Measurements from ENCODE around the gene MEF2B.

MEF2B gene

DNA sequence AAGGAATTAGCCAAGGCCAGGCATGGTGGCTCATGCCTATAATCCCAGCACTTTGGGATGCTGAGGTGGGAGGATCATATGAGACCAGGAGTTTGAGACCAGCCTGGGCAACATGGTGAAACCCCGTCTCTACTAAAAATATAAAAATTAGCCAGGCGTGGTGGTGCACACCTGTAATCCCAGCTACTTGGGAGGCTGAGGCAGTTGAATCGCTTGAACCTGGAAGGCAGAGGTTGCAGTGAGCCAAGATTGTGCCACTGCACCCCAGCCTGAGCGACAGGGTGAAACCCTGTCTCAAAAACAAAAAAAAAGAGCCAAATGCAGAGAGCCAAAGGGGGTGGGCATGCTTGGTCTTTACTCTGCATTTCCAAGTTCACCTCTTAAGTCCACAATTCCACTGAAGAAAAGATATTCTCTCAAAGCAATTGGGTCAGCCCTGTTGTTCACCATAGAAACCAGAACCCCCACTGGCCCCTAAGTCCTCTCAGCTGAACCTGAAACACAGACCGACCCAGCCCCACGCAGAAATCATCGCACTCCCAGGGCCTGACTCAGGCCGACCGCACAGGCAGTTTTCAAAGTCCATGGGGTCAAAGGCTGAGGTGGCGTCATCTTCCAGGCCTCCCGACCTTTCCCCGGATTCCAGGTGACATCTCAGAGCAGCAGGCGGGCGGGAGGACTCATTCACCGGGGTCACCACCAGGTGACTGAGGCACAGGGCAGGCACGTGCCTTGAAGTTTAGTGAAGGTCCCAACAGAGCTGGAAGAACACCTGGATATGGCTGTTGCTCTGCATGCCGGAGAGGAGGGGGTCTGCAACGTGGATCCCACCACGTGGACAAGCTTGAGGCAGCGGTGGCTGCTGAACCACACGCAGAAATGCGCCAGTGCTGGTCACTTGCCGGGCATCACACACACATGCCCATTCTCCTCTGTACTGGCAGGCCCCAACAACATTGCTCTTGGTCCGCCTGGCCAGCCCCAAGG, 73.1 kb downstream of the MEF2B start:
- no peak for DNase-seq

DNA sequence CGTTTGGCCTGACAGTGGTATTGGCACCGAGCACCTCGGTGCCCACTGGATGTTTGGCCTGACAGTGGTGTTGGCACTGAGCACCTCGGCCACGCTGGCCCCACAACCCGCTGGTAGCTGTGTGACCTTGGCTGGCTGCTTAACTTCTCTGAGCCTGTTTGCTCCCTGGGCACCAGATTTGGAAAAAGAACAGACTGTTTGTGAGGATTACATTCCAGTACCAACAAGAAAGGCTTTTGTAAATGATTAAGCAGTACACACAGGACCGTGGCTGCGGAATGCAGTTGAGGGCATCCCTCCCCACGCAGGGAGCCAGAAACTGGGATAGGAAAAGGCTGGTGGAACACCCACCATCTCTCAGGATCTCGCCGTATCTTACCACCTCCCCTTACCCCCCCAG, 74.4 kb downstream of the MEF2B start:
- DNase-seq: no peak
